DND-41 (cell line): ENCODE data around the gene C1QTNF1.

Source experiments
- CTCF ChIP-seq: IDR thresholded peaks from 2 replicates; pipeline ENCODE4 v1.5.1; 2012; ENCODE audit warnings: borderline replicate concordance, low read length, moderate library complexity, mild to moderate bottlenecking; ENCODE audit not compliant: poor library complexity, severe bottlenecking; ENCODE audit errors: extremely low read depth
- EZH2 ChIP-seq: IDR thresholded peaks from 3 replicates; pipeline ENCODE4 v1.6.1; 2012; ENCODE audit warnings: borderline replicate concordance, low read depth, mild to moderate bottlenecking, moderate library complexity, low read length, inconsistent platforms; ENCODE audit not compliant: severe bottlenecking

GRCh38 chr17:79094261-79094660 is 70.3 kb downstream of the C1QTNF1 start:
- TF ChIP-seq CTCF (no peak), EZH2 (no peak)
